HFFc6 (cell line): ENCODE data around the gene NRL. TPM values are rescaled to one million over a fixed set of nuclear protein-coding genes. Genes with fewer than 3 reads are reported as not detected.

Experiments used
- DNase-seq: peaks from one replicate; pipeline ENCODE4 v3.0.0-alpha.2; 2018
- H3K27ac Mint-ChIP-seq: 2 replicates; pipeline ENCODE4 v1.8.0; 2020; ENCODE audit warnings: mild to moderate bottlenecking, mixed read lengths
- H3K27me3 Mint-ChIP-seq: 2 replicates; pipeline ENCODE4 v1.8.0; 2021; ENCODE audit warnings: mild to moderate bottlenecking, moderate library complexity, mixed read lengths; ENCODE audit not compliant: insufficient read depth
- H3K36me3 Mint-ChIP-seq: 2 replicates; pipeline ENCODE4 v1.8.0; 2021; ENCODE audit warnings: low read depth, mixed read lengths
- H3K4me1 Mint-ChIP-seq: 2 replicates; pipeline ENCODE4 v1.8.0; 2020; ENCODE audit warnings: low read depth, mixed read lengths
- H3K4me3 Mint-ChIP-seq: 2 replicates; pipeline ENCODE4 v1.8.0; 2020; ENCODE audit warnings: mild to moderate bottlenecking, moderate library complexity, mixed read lengths
- H3K9me3 Mint-ChIP-seq: 2 replicates; pipeline ENCODE4 v1.8.0; 2020; ENCODE audit warnings: mild to moderate bottlenecking, mixed read lengths
- total RNA-seq, 6 experiments: library from RNA; stranded (reverse); fragmentation: NEBNext Ultra II Directional; extraction: Animal tissue kit (Norgen Biotek cat#: 25700); gene quantifications; 2 replicates in 1 of 6; 3 replicates in 5 of 6; pipeline ENCODE4 v1.2.3, GENCODE V29; 2021
- TF ChIP-seq, protein P1 (sequence below): fragments of 200-600 bp; sonication (generic); IDR thresholded peaks from 2 replicates; pipeline ENCODE4 v1.5.0; 2021; ENCODE audit warnings: antibody characterized with exemption, mild to moderate bottlenecking

The NRL gene
- total RNA-seq, 6 experiments from 2014 or later = 0.26 to 0.85 (median 0.49) TPM

- H3K36me3 Mint-ChIP-seq = no peaks in the 10 kb centered on the region
- no peak overlapping the region for H3K4me3 Mint-ChIP-seq
- H3K27ac Mint-ChIP-seq = no peak overlapping the region
- TF ChIP-seq, protein P1, sequence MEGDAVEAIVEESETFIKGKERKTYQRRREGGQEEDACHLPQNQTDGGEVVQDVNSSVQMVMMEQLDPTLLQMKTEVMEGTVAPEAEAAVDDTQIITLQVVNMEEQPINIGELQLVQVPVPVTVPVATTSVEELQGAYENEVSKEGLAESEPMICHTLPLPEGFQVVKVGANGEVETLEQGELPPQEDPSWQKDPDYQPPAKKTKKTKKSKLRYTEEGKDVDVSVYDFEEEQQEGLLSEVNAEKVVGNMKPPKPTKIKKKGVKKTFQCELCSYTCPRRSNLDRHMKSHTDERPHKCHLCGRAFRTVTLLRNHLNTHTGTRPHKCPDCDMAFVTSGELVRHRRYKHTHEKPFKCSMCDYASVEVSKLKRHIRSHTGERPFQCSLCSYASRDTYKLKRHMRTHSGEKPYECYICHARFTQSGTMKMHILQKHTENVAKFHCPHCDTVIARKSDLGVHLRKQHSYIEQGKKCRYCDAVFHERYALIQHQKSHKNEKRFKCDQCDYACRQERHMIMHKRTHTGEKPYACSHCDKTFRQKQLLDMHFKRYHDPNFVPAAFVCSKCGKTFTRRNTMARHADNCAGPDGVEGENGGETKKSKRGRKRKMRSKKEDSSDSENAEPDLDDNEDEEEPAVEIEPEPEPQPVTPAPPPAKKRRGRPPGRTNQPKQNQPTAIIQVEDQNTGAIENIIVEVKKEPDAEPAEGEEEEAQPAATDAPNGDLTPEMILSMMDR = no peak
- no peaks in the 10 kb centered on the region for H3K4me1 Mint-ChIP-seq
- no peaks in the 10 kb centered on the region for H3K9me3 Mint-ChIP-seq
- peaks cover 38% of the 10 kb centered on the region for H3K27me3 Mint-ChIP-seq
- no peak for DNase-seq
These were observed 37.7 kb downstream of the NRL start for GRCh38 chr14:24077086-24077485.

GRCh38 chr14:24076302-24076601 lies 38.5 kb downstream of the NRL start:
- no peaks in the 10 kb centered on the region for H3K36me3 Mint-ChIP-seq
- H3K27ac Mint-ChIP-seq = no peak overlapping the region
- no peaks in the 10 kb centered on the region for H3K4me1 Mint-ChIP-seq
- no peak for DNase-seq
- H3K27me3 Mint-ChIP-seq = peaks cover 35% of the 10 kb centered on the region
- H3K9me3 Mint-ChIP-seq = no peaks in the 10 kb centered on the region
- no peak overlapping the region for H3K4me3 Mint-ChIP-seq
- TF ChIP-seq, protein P1 = no peak

DNA sequence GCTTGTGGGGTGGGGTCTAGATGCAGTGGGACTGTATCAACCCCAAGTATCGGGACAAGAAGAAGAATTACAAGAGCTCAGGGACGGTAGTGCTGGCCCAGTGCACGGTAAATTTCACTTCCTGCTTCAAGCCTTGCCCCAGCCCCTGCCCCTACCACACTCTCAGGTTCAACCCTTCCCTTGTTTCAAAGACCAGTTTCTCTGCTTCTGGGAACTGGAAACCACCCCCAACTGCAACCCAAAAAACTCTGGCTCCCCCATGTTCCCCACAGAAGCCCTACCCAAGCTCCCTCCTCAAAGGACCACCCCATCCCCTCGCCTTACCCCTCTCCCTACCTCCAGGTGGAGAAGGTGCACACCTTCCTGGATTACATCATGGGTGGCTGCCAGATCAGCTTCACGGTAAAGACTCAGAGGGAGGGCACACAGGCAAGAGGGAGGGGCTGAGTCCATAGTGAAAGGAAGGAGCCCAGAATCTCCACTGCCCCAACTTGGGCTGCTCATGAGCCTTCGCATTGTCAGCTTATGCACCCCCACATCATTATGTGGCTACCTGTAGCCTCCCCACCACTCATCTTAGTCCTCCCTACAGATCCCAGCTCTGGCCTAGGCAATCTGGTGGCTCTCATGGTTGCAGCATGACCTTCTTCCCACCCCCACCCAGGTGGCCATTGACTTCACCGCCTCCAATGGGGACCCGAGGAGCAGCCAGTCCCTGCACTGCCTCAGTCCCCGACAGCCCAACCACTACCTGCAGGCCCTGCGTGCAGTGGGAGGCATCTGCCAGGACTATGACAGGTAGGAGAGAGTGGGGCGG lies 39.1 kb downstream of the NRL start:
- Mint-ChIP-seq H3K36me3 (no peaks in the 10 kb centered on the region), H3K27me3 (peaks cover 35% of the 10 kb centered on the region), H3K27ac (no peak overlapping the region), H3K9me3 (no peaks in the 10 kb centered on the region), H3K4me3 (no peak overlapping the region), H3K4me1 (no peaks in the 10 kb centered on the region)
- TF ChIP-seq, protein P1 = no peak
- DNase-seq = no peak

GRCh38 chr14:24074625-24075484 lies 39.9 kb downstream of the NRL start:
- H3K9me3 Mint-ChIP-seq = no peaks in the 10 kb centered on the region

More at GRCh38 chr14:24074625-24075484, 39.9 kb downstream of the NRL start:
- TF ChIP-seq, protein P1 = no peak
- no peaks in the 10 kb centered on the region for H3K36me3 Mint-ChIP-seq
- H3K4me1 Mint-ChIP-seq = no peaks in the 10 kb centered on the region
- DNase-seq = no peak
- H3K27me3 Mint-ChIP-seq = peaks cover 33% of the 10 kb centered on the region
- no peak overlapping the region for H3K27ac Mint-ChIP-seq
- H3K4me3 Mint-ChIP-seq = no peak overlapping the region
